UCSD-AML1 (cell line): ENCODE data around the gene CNIH2.
"Not testable (repeated sequence)": the region's sequence is repeated elsewhere in the genome, so short reads cannot be mapped to it uniquely, and the experiment has no call there.

Experiments used
- DNase-seq: peaks from one replicate; lab custom pipeline; 2025; ENCODE audit not compliant: unreplicated experiment; lab: John Stamatoyannopoulos, UW

Gene CNIH2

GRCh38 chr11:66313321-66314185, 35.6 kb downstream of the CNIH2 start:
- DNase-seq, result no peak

- no peak for DNase-seq
Measured at GRCh38 chr11:66314186-66314501, 36.2 kb downstream of the CNIH2 start.

GRCh38 chr11:66314561-66315497, 36.9 kb downstream of the CNIH2 start:
- no peak for DNase-seq

- DNase-seq, result no peak
Measured at GRCh38 chr11:66315498-66315885, 37.5 kb downstream of the CNIH2 start.

- no peak for DNase-seq
Measured at GRCh38 chr11:66315921-66316811, 38.2 kb downstream of the CNIH2 start.

GRCh38 chr11:66316849-66317251, 38.9 kb downstream of the CNIH2 start, which contains the start of gene CD248:
Gene CD248 (minus strand): TSS chr11:66317044. CDS start chr11:66317027, 17 bp downstream.
- DNase-seq, result no peak

GRCh38 chr11:66317322-66317722, 39.3 kb downstream of the CNIH2 start:
- DNase-seq, result no peak

- peak; percentile 60 for DNase-seq
Measured at GRCh38 chr11:66317723-66318599, 40.0 kb downstream of the CNIH2 start.

- no peak for DNase-seq
Measured at GRCh38 chr11:66318600-66318970, 40.6 kb downstream of the CNIH2 start.

- not testable (repeated sequence) for DNase-seq
Measured at GRCh38 chr11:66320289-66320688, 42.3 kb downstream of the CNIH2 start.

GRCh38 chr11:66320748-66321147, 42.8 kb downstream of the CNIH2 start:
- DNase-seq, result not testable (repeated sequence)

- DNase-seq, result no peak
Measured at GRCh38 chr11:66321606-66322005, 43.6 kb downstream of the CNIH2 start.

- no peak for DNase-seq
Measured at GRCh38 chr11:66322732-66323427, 44.9 kb downstream of the CNIH2 start.

GRCh38 chr11:66323684-66324083, 45.7 kb downstream of the CNIH2 start:
- DNase-seq, result no peak

GRCh38 chr11:66324664-66325063, 46.7 kb downstream of the CNIH2 start:
- no peak for DNase-seq

- peak; percentile 50 for DNase-seq
Measured at GRCh38 chr11:66325263-66325671, 47.3 kb downstream of the CNIH2 start.

GRCh38 chr11:66326261-66327111, 48.5 kb downstream of the CNIH2 start:
- DNase-seq, result peak; percentile 83
